Duodenal mucosa (tissue), 2 donors: ENCODE results near the gene TMEM38A.
A peak's percentile ranks its signal among the peaks of the same experiment; 100 is the strongest.

ENCODE experiments used
- H3K27ac ChIP-seq: one replicate; pipeline ENCODE4 v1.7.0; 2013; ENCODE audit warnings: low read depth, low read length
- H3K27me3 ChIP-seq, 2 donors: one replicate each; pipeline ENCODE4 v1.7.0; 2013; ENCODE audit warnings: low read length in 2 of 2, control low read depth in 1 of 2; ENCODE audit not compliant: insufficient read depth in 2 of 2, control insufficient read depth in 1 of 2
- H3K36me3 ChIP-seq, 2 donors: one replicate each; pipeline ENCODE4 v1.7.0; 2013; ENCODE audit warnings: low read length in 2 of 2, control low read depth in 1 of 2; ENCODE audit not compliant: insufficient read depth in 2 of 2, control insufficient read depth in 1 of 2
- H3K4me1 ChIP-seq, 2 donors: one replicate each; pipeline ENCODE4 v1.7.0; 2013; ENCODE audit warnings: low read length in 2 of 2, control low read depth in 1 of 2; ENCODE audit not compliant: insufficient read depth in 2 of 2, control insufficient read depth in 1 of 2
- H3K4me3 ChIP-seq, 2 donors: one replicate each; pipeline ENCODE4 v1.7.0; 2013; ENCODE audit warnings: low read length in 2 of 2, low read depth in 1 of 2
- H3K9ac ChIP-seq, 2 donors: one replicate each; pipeline ENCODE4 v1.7.0; 2013; ENCODE audit warnings: low read length in 2 of 2, low read depth in 1 of 2
- H3K9me3 ChIP-seq, 2 donors: one replicate each; pipeline ENCODE4 v1.7.0; 2013; ENCODE audit warnings: low read length in 2 of 2, control low read depth in 1 of 2; ENCODE audit not compliant: control insufficient read depth in 1 of 2

Gene TMEM38A

DNA sequence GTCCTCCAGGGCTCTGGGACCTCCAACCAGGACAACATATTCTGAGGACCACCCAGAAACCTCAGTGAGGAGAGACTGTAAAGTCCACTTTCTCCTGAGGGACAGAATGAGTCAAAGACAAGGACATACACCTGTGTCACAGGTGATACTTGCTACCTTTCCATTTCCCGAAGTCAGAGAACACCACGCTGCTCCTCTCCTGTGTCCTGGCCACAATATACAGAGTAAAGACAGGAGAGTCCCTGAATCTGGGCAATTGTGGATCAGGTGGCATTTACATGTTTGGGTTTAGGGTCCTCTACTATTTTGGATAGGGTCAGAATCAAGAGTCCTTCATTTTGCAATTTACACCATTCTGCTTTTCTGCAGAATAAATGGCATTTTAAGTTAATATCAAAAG lies 37.9 kb upstream of the TMEM38A start:
- no peaks in the 10 kb centered on the region for H3K27me3 ChIP-seq
- H3K9ac ChIP-seq = no peak overlapping the region
- H3K36me3 ChIP-seq = peaks cover 3 to 25% of the 10 kb centered on the region in 2 donors
- H3K27ac ChIP-seq = no peak overlapping the region
- H3K9me3 ChIP-seq = no peaks in the 10 kb centered on the region
- H3K4me3 ChIP-seq = no peak overlapping the region
- H3K4me1 ChIP-seq = peaks cover 27 to 43% of the 10 kb centered on the region in 2 donors

DNA sequence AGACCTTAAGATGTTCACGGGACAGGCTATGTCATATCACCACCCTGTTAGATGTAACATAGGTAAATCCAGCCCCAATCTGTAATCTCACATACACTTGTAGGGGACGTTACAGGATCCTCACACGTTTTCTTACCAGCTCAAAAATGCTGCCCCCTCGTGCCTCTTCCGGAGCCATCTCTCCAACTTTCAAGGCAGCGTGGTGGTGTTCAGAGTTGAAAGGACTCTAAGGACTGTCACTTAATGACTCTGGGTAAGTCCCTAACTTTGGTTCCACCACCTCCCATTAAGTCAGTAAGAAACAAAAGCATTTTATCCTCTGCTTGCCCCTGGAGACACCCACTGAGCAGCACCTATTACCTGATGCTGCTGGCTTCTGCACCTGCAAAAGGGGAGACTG lies 37.4 kb upstream of the TMEM38A start:
- Histone ChIP-seq H3K4me3 (no peak overlapping the region), H3K9me3 (no peaks in the 10 kb centered on the region), H3K4me1 (peaks cover 27 to 41% of the 10 kb centered on the region in 2 donors), H3K36me3 (peaks cover 3 to 25% of the 10 kb centered on the region in 2 donors), H3K27ac (no peak overlapping the region), H3K9ac (no peak overlapping the region), H3K27me3 (no peaks in the 10 kb centered on the region)

DNA sequence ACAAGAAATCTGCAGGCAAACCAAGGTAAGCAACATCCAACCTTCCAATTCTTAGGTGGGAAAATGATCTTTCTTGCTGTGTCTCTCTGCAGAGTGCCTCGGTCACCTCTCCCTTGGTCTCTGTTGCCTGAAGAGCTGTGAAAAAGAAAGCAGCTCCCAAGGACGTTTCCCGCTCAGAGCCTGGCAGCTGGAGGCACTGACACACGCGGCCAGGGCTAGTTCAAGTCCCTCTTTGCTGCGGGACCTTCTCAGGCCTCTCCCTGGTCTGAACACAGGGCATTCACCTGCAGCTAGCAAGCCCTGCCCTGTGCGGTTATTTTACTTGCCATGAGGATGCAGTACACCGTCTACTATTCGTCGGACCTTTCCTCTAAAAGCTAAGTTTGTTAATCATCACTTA lies 36.7 kb upstream of the TMEM38A start:
- H3K27ac ChIP-seq = no peak overlapping the region
- no peaks in the 10 kb centered on the region for H3K9me3 ChIP-seq
- no peaks in the 10 kb centered on the region for H3K27me3 ChIP-seq
- H3K4me1 ChIP-seq = peaks cover 31 to 41% of the 10 kb centered on the region in 2 donors
- no peak overlapping the region for H3K9ac ChIP-seq
- H3K36me3 ChIP-seq = peaks cover 3 to 25% of the 10 kb centered on the region in 2 donors
- no peak overlapping the region for H3K4me3 ChIP-seq

DNA sequence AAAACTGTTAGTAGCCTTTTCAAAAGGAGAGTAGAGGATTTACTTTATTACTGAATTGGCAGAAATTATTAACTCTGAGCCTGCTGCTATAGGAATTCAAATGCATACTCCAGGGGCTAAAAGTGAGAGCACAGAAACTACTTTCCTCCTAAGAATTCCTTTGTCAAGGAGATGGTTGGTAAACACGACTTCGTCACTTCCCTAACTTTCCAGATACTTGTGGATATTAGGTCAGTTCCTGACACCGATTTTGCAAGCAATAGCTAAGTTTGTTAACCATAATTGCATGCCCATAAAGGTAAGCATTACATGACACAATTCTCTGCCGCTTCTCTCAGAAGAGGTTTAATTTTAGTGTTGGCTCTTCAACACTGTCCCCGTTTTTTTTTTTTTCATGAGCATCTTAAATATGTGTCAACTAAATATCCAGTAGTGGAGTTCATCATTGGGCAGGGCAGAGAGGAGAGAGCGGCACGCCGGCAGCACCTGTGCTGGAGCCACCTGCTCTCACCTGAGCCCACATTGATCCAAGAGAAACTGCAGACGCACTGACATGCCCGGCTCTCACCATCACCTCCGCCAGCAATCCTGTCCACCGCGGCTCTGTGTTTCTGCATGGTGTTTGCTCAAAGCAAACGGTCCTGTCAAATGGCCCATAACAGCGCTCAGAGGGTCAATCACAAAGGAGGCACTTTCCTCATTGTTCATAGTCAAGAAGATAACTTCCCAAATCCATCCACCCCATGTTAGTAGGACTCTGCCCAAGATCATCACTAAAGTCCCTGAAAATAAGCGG lies 35.6 kb upstream of the TMEM38A start:
- no peak overlapping the region for H3K9ac ChIP-seq
- H3K27ac ChIP-seq = no peak overlapping the region

DNA sequence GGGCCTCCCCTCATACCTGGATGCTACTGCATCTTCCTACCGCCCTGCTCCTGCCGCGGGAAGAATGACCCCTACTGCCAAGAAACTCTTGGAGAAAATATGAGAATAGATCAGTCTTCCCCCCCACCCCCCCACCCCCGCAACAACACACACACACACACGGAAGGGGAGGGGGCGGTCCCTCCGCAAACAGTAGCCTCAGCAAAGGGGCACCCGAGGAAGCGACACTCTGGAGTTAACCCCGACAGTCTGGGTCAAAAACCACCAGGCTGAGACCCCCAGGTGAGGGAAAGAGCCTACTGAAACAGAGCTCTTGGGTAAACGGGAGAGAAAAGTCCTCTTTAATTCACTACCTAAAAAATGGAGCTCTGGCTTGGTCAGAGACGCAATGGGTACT lies 34.1 kb upstream of the TMEM38A start:
- Histone ChIP-seq H3K36me3 (peaks cover 6 to 37% of the 10 kb centered on the region in 2 donors), H3K27me3 (no peaks in the 10 kb centered on the region), H3K27ac (no peak overlapping the region), H3K9me3 (no peaks in the 10 kb centered on the region), H3K9ac (peak overlapping the region; percentile 91 to 99), H3K4me3 (peak overlapping the region; percentile 90 to 95), H3K4me1 (peaks cover 17 to 30% of the 10 kb centered on the region in 2 donors)

More for the DNA sequence above, 35.6 kb upstream of the TMEM38A start:
- peaks cover 30 to 38% of the 10 kb centered on the region in 2 donors for H3K4me1 ChIP-seq
- H3K9me3 ChIP-seq = no peaks in the 10 kb centered on the region
- no peak overlapping the region for H3K4me3 ChIP-seq
- H3K36me3 ChIP-seq = peaks cover 3 to 29% of the 10 kb centered on the region in 2 donors
- no peaks in the 10 kb centered on the region for H3K27me3 ChIP-seq

DNA sequence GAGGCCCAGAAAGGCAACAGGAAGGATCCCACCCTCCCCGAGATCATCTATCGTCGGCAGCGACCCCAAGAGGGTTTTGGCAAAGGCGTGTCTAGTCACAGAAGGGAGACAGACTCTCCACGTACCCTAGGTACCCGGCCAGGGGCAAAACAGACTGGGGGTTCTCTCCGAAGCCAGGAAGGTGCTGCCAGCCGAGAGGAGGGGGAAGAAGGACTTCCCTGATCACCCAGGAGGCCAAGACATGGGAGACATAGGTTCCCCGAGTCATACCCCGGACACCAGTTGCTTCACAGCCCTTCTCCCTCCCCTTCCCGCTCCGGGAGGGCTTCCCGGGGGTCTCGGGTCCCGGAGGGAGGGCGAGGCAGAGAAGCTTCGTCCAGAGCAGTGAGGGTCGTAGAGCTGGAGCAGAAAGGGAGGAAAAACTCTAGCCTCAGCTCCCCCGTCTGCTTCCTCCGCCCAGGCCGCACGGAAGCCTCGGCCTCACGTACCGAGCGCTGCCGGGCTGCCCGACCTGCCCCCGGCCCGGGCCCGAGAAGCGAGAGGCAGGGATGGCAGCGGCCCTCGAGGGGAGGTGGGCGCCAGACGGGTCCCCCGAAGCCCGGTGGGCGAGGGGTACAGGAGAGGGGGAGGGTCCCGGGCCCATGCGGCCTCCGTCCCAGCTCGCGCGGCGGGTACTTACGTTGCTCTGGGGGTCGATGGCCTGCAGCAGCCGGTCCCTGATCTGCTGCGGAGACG lies 33.6 kb upstream of the TMEM38A start:
- peaks cover 17 to 30% of the 10 kb centered on the region in 2 donors for H3K4me1 ChIP-seq
- H3K36me3 ChIP-seq = peaks cover 6 to 37% of the 10 kb centered on the region in 2 donors
- H3K9ac ChIP-seq = peak overlapping the region; percentile 91 to 99
- peak overlapping the region; percentile 37 for H3K27ac ChIP-seq
- H3K4me3 ChIP-seq = peak overlapping the region; percentile 90 to 95
- no peaks in the 10 kb centered on the region for H3K9me3 ChIP-seq
- H3K27me3 ChIP-seq = no peaks in the 10 kb centered on the region

DNA sequence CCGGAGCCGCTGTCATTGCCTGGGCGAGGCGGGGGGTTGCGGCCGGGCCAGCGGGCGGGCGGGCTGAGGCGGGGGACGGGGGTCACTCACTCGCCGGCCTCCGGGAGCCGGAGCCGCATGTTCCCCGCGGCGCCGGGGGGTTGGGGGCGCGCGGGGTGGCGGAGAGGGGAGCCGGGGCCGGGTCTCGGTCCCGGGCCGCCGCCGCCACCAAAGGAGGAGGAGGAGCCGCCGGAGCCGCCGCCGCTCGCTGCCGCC lies 33.1 kb upstream of the TMEM38A start:
- Histone ChIP-seq H3K4me3 (peak overlapping the region; percentile 90 to 95), H3K27me3 (no peaks in the 10 kb centered on the region), H3K9ac (peak overlapping the region; percentile 91 to 99), H3K36me3 (peaks cover 8 to 40% of the 10 kb centered on the region in 2 donors), H3K4me1 (peaks cover 17 to 30% of the 10 kb centered on the region in 2 donors), H3K27ac (peak overlapping the region; percentile 37), H3K9me3 (no peaks in the 10 kb centered on the region)

DNA sequence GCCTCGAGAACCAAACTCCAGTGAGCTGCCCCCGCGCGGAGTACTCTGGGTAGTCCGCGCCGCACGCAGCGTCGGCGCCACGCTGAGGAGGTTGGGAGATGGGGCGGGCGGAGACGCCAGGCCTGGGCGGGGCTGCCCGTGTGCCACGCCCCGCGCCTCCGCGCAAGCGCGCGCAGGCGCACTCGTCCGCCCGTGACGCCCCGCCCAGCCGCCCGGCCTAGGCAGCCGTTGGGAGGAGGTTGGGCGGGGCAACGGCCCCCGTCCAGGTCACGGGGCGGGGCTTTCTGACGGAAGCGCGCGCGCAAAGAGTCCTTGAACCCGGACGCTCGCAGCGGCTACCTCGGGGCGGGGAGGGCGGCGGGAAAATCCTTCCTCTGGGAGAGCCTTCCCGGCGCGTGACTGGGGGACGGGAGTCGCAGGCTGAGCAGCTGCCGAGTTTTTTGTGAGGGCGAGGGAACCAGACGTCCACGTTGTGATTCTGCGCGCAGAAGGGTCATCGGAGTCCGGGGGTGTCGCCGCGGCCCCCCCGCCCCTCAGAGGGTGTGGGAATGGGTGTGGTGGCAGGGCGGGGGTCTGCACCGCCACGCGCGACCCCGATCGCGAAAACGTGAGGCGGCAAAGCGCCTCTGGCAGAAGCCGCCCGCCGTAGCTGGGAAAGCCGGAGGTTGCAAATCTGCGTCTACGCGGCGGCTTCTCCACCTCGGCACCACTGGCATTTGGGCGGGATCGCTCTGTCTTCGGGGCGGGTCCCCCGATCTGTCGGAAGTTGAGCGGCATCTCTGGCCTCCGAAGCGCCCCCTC lies 32.6 kb upstream of the TMEM38A start, which contains the start of gene MED26:
Gene MED26 (minus strand): TSS at position 22 of the 801 bp plus-strand sequence. CDS start 261 bp downstream, outside the sequence.
- H3K4me3 ChIP-seq = peak within 1 kb of the TSS; percentile 90 to 95
- H3K4me1 ChIP-seq = peaks cover 17 to 30% of the 10 kb centered on the region in 2 donors
- peaks cover 9 to 38% of the 10 kb centered on the region in 2 donors for H3K36me3 ChIP-seq
- H3K9ac ChIP-seq = peak within 1 kb of the TSS; percentile 91 to 99
- no peaks in the 10 kb centered on the region for H3K9me3 ChIP-seq
- H3K27ac ChIP-seq = peak within 1 kb of the TSS; percentile 94
- no peaks in the 10 kb centered on the region for H3K27me3 ChIP-seq

DNA sequence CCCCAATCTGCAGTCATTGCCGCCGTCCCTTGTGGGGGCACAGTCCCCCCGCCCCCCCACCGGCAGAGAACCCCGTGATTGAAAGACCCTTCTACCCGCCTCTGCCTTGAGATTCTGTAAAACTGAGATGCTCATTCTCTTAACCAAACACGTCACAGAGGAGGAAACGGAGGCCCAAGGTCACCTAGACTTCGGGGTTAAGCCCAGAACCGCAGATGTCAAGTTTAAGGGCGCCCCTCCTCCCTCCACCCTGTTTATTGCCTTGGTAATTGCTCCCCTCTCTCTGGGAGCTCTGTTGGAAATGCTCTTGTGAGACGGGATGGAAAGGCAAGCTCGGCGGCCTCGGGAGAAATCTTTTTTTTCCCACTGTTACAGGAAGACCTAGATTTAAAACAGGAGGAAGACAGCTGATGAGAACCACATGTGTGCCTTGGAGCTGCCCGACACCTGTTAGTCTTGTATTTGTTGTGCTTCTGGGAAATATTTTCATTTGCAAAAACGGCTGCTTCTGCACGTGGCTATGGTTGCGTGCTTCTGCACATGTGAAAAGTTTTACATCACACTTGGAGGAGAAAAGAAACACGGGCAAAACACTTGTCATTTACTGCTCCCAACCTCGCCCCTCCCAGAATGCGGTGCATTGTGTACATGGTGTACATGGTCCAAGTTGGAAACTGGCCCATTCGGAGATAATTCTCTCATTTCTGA lies 31.8 kb upstream of the TMEM38A start:
- Histone ChIP-seq H3K9me3 (no peaks in the 10 kb centered on the region), H3K27me3 (no peaks in the 10 kb centered on the region), H3K36me3 (peaks cover 11 to 39% of the 10 kb centered on the region in 2 donors), H3K4me3 (peak overlapping the region; percentile 77 to 85), H3K27ac (peak overlapping the region; percentile 94), H3K4me1 (peaks cover 17 to 30% of the 10 kb centered on the region in 2 donors), H3K9ac (peak overlapping the region; percentile 86 to 90)
